NCI-H524 treated with DMSO at 0.1 percent for 48 hours (cell line): ENCODE measurements around the gene DDAH2.
A peak's percentile ranks its signal among the peaks of the same experiment; 100 is the strongest.

Experiments used
- DNase-seq: peaks from one replicate; lab custom pipeline; 2025; lab: John Stamatoyannopoulos, UW

The DDAH2 gene

GRCh38 chr6:31690231-31691077, 38.6 kb downstream of the DDAH2 start:
- no peak for DNase-seq

DNA sequence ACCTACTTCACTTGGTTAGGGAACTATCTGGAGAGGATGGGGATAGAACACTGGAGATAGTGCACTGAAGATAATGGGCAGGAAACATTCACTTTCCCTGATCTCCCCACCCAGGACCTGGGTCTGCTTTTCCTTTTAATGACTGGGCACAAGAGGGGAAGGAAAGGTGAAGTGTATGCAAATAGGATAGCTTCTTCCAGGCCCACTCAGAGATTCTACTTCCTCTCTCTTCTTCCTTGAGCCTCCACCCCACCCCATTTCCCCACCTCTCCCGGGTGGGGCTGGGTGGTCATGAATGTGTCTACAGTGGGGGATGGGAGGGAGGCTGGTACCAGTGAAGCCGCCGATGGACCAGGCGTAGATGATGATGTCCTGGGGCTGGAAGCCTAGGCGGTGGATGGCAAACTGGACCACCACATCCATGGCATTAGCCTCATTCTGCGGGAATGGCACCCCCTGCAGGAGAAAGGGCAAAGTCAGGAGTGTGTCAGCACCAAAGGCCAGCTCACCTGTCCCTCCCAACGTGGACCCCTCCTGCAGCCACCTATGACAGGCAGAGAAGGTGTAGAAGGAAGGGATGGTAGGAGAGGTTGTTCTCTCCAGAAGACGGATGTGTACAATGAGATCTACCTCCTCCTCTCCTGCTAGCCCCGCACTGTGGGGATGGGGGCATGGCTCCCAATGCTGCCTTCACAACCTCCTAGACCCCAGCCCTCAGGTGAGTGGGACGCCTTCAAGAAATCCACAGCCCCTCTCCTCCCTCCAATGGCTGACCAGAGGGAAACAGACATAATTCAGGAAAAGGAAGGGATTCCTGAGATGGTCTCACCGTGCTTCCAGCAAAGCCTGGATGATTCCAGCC, 39.6 kb downstream of the DDAH2 start:
- no peak for DNase-seq

DNA sequence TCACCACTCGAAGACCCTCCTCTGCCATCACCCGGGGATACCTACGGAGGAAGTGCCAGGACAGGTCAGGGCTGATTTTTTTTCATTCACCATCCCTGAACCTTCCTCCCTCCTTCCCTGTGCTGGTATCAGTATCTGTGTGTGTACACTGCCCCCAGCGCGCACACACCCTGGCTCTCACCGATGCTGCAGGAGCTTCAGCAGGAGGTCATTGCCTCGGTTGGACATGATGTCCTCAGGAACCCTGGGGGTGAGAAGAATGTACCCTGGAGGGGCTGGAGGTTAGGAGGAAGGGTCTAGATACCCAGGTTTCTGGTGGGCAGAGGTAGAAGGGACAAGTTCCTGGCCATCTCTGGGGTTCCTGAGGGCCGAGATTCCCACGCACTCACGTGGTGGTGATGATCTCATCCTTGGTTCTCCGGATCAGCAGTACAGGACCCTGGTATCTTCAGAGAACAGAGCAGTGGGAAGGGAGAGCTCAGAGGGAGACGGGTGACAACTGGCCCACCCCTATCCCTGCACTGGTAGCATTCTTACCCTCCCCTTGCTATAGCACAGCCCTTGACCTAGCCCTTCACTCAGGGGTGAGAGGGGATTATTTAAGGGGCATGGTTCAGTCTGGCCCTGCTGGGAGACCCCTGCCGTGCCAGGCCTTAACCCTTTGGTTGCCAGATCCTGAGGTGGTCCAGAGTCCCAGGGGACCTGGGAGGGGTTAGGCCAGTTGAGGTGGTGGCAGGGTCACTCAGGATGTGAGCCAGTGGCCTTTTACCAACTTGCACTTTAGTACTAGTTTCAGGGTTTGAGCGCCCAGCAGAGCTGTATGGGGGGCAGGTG, 41.0 kb downstream of the DDAH2 start:
- DNase-seq, result no peak

GRCh38 chr6:31687321-31687720, 41.8 kb downstream of the DDAH2 start:
- no peak for DNase-seq

GRCh38 chr6:31686483-31686882, 42.6 kb downstream of the DDAH2 start:
- DNase-seq, result no peak

- DNase-seq, result no peak
Measured at GRCh38 chr6:31683591-31683990, 45.5 kb downstream of the DDAH2 start.

- DNase-seq, result no peak
Measured at GRCh38 chr6:31681135-31681671, 47.9 kb downstream of the DDAH2 start.

GRCh38 chr6:31680226-31681134, 48.6 kb downstream of the DDAH2 start, which contains the start of gene LY6G5C:
Gene LY6G5C, minus strand, starts transcription at chr6:31681067. Its CDS starts 694 bp downstream, at chr6:31680373.
- peak; percentile 18 for DNase-seq

DNA sequence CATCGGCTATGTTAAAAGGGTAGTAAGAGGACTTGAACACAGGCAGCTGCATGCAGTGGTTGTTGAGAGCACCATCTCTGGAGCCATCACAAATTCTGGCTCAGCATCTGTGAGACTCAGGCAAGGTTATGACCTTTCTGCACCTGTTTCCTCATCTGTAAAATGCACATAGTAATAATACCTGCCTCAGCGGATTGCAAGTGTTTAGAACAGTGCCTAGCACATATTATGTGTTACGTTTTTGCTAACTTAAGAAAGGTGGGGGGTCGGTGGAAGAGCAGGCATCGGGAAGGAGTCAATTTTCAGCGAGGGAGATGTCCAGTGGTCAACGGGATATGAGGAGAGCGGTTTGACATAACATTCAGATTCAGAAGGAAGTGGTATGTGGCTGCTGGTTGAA, 51.1 kb downstream of the DDAH2 start:
- DNase-seq, result no peak
